Brain pericyte (primary cell): Measurements from ENCODE around the gene SRRM3.
A peak's percentile ranks its signal among the peaks of the same experiment; 100 is the strongest.
"Not testable (repeated sequence)": the region's sequence is repeated elsewhere in the genome, so short reads cannot be mapped to it uniquely, and the experiment has no call there.

ENCODE experiments used
- DNase-seq: peaks from one replicate; pipeline ENCODE4 v3.0.0-alpha.2; 2012; ENCODE audit warnings: low read depth, low spot score

The SRRM3 gene, protein sequence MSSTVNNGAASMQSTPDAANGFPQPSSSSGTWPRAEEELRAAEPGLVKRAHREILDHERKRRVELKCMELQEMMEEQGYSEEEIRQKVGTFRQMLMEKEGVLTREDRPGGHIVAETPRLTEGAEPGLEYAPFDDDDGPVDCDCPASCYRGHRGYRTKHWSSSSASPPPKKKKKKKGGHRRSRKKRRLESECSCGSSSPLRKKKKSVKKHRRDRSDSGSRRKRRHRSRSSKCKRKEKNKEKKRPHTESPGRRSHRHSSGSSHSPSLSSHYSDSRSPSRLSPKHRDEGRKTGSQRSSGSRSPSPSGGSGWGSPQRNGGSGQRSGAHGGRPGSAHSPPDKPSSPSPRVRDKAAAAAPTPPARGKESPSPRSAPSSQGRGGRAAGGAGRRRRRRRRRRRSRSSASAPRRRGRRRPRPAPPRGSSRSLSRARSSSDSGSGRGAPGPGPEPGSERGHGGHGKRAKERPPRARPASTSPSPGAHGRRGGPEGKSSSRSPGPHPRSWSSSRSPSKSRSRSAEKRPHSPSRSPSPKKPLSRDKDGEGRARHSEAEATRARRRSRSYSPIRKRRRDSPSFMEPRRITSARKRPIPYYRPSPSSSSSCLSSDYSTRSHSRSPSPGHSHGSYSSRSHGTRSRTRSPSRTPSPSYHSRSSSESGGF

DNA sequence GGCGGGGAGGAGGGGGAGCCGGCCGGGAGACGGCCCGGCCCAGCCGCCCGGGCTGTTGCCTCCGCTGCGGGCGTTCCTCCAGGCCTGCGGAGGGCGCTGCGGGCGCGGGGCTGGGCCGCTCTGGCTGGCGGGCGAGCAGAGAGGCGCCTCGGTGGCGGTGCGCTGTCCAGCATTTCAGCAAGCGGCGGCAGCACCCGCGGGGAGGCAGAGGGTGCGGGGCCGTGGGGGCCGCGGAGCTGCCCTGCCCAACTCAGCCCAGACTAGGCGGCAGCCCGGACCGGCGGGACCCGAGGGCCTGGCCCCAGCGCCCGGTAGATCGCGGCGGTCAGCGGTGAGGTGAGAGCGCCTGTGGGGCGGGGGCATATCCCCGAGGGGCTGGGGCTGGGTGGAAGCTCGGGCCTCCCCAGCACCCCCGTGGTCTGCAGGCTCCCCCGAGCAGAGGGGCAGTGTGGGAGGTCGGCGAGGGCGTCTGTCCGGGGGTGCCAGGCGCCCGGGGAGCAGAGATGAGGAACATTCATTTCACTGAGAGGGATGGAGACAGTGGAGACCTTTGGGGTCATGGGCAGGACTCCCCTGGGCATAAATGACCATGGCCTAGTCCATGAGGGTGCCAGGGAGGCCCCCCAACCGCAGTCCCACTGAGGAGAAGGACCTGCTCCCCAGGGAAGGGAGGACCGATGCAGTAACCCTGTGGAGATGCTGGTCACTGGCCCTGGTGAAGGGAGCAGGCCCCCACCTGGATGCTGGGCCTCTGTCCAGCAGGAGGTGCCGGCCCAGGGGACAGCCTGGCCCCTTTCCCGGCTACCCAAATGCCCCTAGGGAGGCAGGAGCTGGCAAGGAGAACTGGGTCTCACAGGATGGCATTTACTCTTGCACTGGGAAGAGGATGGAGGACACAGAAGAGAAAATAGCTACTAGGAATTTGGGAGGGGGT lies at the start of gene SRRM3:
Gene SRRM3 (plus strand): TSS at position 165 of the 934 bp plus-strand sequence. CDS start 33,171 bp downstream, outside the sequence.
- no peak for DNase-seq

DNA sequence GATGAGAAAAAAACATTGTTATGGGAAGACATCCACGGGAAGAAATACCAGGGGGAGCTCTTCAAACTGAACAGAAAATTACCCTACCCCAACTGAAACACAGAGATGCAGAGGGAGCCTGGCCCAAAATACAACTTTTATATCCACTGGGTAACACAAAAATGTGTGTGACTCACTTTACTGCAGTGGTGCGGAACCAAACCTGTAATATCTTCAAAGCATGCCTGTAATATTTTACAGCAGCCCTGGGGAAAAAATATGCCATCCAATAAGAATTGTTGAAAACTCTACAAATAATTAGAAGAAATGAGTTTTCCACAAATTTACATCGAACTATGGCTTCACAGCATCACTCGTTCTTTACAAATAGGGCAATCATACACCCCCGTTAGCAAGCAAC lies 49.8 kb upstream of the SRRM3 start:
- DNase-seq: no peak

DNA sequence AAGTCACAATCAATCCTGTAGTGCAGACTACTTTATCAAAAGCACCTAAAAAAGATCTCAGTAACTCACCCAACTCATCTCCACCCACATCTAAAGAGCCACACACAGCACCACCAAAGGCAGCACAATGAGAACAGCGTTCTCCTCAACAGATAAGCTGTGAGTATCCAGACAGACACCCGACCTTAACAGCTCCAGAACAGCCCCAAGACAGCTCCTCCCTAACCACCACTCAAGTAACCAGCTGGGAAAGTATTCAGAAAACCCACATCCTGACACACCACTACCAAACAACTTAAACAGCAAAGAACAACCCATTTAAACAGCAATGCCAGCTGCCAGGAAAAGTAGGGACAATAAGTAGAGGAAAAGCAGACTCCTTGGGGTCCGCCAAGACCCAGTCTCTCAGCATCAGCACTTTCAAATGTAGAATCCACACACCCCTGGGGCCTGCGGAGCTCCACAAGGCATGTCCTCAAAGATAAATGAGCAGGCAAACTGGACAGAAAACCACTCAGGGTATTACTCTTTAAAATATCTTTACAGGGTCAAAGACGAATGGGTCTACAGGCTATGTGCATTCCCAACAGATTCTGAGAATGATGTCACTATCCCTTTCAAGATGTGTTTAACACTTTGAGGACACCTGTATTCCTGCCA lies 48.0 kb upstream of the SRRM3 start:
- DNase-seq: not testable (repeated sequence)

DNA sequence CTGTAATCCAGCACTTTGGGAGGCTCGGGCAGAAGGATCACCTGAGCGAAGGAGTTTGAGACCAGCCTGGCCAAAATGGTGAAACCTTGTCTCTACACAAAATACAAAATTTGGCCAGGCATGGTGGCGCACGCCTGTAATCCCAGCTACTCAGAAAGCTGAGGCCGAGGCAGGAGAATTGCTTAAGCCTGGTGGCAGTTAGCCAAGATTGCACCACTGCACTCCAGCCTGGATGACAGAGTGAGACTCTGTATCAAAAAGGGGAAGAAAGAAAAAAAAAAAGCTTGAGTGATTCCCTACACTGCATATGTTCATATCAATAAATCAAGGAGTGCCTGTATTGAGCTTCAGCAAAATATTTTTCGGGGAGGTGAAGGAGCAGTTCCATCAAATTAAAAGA lies 45.8 kb upstream of the SRRM3 start:
- DNase-seq: no peak

DNA sequence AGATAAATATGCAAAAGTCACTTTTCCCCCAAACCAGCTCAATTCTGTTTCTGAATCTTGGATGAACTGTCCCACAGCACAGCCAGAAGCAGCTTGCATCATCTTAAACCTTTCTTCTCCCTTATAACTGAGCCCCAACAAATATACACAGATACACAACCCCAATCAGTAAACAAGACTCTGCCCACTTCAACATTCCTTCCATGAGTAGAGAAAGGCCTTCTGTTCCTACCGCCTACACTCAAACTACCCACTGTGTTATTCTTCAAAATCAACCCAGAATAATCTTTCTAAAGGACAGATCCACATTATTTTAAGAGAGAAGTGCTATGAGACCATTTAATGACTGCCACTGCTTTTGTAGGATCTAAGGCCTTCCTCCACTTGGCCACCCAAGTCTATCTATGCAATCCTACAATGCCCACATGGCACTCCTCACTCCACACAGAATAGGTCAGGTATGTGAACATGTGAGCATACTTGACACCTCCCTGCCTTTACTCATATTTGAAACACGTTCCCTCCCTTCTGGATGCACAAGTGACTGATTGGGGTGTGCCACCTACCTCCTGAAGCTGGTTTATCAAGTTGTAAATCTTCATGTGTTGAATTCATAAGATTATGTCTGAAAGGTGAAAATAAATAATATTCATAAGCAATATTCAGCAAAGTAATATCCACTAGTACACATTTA lies 44.6 kb upstream of the SRRM3 start:
- not testable (repeated sequence) for DNase-seq

DNA sequence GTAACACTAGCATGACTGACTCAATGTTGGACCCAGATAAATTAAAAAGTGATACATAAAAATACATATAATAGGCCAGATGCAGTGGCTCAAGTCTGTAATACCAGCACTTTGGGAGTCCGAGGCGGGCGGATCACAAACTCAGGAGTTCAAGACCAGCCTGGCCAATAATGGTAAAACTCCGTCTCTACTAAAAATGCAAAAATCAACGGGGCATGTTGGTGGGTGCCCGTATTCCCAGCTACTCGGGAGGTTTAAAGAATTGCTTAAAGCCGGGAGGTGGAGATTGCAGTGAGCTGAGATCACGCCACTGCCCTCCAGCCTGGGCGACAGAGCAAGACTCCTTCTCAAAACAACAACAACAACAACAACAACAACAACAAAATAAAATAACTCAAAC lies 43.3 kb upstream of the SRRM3 start:
- not testable (repeated sequence) for DNase-seq

DNA sequence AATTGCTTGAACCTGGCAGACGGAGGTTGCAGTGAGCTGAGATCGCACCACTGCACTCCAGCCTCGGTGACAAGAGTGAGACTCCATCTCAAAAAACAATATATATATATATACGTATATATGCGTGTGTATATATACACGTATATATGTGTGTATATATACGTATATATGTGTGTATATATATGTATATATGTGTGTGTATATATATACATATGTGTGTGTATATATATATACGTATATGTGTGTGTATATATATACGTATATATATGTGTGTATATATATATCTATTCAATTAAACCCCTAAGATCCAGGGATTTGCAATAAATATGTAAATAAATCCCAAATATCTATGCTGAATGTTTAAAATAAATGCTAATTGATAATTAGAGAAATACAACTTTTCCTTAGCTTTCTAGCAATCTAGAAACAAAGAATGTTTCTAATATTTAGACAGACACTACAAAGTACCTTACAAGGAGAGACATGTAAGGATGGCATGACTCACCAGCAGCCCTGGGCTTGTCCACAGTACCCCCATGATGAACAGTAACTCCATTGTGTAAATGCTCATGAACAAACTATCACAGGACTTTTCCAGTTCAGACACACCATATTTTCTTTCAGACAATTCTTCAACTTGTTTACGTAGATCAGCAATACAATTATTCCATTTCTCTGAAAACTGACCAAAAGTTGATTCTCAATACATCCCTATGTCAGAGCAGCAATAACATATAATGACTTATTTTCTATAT lies 39.1 kb upstream of the SRRM3 start:
- DNase-seq: not testable (repeated sequence)

DNA sequence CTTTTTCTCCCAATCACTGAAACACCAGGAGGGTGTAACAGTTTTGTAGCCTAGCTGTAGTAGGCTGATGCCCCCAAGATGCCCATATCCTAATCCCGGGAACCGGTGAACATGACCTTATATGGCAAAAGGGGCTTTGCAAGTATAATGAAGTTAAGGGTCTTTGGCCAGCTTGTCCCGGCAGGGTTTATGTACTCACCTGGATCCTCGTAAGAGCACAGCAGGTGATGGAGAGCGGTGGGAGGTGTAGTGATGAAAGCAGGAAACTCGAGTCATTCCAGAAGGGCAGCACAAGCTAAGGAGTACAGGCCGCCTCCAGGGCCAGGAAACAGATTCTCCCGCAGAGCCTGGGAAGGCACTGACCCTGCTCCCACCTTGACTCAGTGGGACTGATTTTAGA lies 37.9 kb upstream of the SRRM3 start:
- DNase-seq: not testable (repeated sequence)

DNA sequence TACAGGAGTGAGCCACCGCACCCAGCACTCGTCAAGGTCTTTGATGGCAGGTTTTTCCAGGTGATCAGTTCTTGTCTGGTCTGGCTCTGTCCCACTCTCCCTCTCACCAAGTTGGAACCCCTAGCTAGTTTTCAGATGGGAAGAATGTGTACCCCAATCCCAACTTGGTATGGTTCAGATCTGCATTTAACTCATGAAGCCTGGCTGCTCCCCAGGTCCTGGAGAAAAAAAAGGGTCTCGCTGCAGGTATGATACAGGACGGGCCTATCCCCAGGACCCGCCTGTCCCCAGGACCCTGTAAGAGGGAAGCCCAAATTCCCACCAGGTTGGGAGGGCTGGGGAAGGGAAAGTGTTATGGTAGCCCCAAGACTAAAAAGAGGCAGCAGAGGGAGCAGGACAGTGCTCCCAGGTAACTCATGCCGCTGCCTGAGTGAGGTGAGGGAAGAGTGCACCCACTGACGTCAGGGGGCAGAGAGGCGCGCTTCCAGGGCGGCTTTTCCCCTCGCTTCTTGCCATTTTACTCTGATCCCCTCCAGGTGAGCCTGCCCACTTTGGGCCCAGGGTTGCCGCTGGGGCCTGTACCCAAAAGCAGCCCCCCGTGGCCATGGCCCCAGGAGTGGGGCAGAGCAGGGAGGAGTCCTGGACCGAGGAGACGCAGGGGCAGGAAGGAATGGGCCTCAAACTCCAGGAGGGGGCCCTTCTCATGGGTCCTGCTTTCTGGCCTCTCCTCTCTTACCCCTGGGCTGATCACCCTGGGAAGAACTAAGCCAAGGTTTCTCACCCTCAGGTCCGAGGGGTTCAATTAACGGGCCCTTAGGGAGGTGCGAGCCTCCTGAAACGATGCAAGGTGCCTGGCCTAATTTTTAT lies 36.4 kb upstream of the SRRM3 start:
- DNase-seq: no peak

DNA sequence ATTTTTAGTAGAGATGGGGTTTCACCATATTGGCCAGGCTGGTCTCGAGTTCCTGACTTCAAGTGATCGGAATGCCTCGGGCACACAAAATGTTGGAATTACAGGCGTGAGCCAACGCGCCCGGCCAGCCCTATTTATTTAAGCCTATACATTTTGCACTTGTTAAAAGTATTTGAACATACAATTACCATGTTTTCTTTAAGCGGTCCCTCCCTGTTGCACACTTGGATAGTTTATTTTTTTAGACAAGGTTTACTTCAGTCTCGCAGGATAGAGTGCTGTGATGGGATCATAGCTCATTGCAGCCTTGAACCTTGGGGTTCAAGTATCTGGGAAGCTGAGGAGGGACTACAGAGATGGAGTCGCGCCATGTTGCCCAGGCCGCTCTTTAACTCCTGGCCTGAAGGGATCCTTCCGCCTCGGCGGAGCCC lies 35.7 kb upstream of the SRRM3 start:
- no peak for DNase-seq

DNA sequence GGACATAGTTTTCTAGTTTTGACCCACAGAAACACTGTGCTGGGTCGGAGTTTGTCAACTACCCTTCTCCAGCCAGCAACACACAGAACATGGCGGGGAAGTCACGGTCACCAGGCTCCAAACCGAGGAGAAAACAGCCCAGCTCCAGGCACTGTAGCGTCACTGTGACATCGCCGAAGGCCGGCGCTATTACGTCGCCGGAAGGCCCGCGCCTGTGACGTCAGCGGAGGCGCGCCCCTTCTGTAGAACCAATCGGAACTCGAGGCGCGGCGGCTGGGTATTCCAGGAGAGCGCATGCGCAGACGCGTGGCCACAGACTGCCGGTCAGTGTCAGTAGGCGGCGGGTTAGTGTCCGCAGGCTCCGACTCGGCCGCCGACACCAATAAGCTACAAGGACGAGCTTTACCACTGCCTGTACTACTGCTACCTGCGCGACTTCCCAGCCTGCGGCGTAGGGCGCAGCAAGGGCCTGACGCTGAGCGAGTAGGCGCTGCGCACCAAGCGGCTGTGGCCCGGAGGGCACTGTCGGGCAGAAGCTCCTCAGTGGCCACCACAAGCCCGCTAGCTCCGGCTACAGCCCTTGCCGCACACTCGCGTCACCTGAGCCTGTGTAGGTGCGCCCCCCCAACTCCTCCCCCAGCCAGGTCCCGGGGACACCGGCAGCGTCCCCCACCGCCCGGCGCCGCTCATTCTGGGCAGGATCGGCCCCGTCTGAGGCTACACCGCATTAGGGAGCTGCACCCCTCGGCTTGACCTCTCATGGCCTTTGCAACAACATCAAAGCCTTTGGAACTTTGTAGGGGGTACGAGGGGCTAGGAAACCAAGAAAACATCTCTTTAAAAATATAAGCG lies 35.1 kb upstream of the SRRM3 start:
- peak; percentile 79 for DNase-seq

DNA sequence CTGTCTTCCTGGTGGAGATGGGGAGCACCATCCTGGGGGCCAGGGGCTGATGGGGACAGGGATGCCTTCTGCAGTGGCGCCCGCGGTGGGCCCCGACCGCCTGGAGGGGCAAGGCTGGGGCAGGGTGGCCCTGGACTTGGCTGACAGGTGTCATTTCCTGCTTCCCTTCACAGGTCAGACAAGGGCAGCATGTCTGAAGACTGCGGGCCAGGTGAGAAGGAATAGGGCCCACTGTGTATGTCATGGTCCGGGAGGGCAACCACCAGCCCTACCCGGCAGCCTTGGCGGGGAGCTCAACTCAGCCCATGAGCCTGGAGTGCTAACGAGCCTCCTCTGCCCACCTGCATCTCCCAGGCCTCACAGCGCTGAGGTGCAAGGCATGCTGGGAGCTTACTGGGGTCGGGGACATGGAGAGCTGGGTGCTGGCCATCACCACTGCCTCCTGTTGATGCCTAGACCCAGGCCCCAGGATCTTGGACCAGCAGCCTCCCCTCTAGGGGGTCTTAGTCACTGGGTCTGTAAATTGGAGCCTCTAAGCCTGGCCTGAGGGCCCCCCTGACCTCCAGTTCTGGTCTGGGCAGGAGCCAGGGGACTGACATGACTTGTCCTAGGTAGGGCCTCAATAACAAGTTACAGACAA lies 28.0 kb upstream of the SRRM3 start:
- DNase-seq: no peak

DNA sequence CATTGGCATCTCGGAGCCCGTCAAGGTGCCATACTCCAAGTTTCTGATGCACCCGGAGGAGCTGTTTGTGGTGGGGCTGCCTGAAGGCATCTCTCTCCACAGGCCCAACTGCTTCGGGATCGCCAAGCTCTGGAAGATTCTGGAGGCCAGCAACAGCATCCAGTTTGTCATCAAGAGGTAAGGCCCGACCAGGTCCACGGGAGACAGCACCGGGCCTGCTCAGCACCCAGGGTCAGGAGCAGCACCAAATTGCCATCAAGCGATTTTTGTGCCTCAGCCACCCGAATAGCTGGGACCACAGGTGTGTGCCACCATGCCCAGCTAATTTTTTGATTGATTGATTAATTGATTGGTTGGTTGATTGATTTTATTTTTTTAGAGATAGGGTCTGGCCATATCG lies 24.7 kb upstream of the SRRM3 start:
- not testable (repeated sequence) for DNase-seq

DNA sequence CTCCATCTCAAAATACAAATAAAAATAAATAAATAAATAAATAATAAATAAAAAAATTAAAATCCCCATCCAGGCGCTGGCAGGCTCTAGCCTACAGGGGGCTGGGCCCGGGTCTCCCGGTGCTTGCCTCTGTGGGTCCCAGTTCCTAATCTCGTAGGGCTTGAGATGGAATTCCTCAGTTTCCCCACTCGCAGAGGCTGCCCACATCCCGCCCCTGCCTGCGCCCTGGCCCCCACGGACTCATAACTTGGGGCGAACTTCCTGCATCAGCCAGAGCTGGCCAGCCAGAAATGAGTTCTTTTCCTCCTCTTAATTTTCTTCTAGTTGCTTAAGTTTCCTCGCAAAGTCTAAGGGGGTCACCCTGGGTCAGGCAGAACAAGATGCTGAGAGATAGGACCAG lies 22.0 kb upstream of the SRRM3 start:
- no peak for DNase-seq

DNA sequence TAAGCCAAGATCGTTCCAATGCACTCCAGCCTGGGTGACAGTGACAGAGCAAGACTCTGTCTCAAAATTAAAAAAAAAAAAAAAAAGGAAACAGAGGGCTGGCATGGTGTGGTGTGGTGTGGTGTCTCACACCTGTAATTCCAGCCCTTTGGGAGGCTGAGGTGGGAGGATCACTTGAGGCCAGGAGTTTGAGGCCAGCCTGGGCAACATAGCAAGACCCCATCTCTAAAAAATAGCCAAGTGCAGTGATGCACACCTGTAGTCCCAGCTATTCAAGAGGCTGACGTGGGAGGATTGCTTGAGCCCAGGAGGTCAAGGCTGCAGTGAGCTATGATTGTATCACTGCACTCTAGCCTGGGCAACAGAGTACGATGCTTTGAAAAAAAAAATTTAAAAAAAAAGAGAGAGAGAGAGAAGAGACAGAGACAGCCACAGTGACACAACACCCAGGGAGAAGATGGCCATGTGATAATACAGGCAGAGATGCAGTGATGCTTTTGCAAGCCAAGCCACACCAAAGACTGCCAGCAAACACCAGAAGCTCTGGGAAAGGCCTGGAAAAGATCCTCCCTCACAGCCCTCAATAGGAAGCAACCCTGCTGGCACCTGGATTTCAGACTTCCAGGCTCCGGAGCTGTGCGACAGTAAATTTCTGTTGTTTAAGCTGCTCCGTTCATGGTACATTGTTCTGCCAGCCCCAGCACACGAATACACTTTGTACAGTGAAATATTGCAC lies 19.3 kb upstream of the SRRM3 start:
- DNase-seq: no peak

DNA sequence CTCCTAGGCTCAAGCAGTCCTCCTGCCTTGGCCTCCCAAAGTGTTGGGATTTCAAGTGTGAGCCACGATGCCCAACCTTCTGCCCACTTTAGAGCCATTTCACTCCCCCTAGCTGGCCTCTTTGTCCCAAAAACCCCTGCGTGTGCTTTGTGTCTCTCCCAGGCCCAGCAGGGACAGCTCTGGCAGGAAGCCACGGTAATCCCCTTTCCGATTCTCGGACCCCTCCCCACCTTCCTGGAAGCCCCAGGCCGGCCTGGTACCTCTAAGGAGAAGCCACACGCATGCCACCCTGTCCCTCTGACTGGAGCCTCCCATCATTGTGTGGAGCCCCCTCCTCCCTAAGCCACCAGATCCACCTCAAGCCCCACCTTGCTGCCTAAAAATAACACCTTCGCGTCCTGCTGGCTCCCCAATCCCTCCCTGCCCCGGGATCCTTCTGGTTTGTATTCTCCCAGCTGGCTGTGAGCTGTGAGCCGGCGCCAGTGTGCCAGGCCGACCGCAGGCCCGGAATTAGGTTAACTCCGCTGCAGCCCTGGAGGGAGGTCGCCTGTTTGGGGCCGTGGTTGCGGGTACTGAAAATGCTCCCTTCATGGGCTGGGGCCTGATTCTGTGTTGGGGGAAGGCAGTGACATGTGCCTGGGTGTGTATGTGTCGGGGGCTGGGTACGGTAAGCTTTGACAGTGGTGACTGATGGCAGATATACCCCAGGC lies 16.4 kb upstream of the SRRM3 start:
- no peak for DNase-seq
